Common myeloid progenitor, CD34-positive (primary cell): ENCODE data around the gene NLRP14.

Experiments
- CTCF ChIA-PET: fragments of 350-600 bp; sonication (Branson Sonifier 250); formaldehyde crosslinking; loops from one replicate; lab custom pipeline; 2021; ENCODE audit warnings: antibody characterized with exemption; lab: Charles Lee
- POLR2A ChIA-PET: fragments of 350-600 bp; sonication (Branson Sonifier 250); formaldehyde crosslinking; loops from one replicate; lab custom pipeline; 2021; ENCODE audit warnings: antibody characterized with exemption; lab: Charles Lee
- DNase-seq, 3 donors: peaks; one replicate each; pipeline versions ENCODE4 v3.0.0 to v3.0.0-alpha.2; 2013
- H3K27ac ChIP-seq, 2 experiments: 1 replicate in 1 of 2; 2 replicates in 1 of 2; pipeline ENCODE4 v1.7.0; 2013; ENCODE audit warnings: inconsistent platforms in 2 of 2, low read length in 2 of 2, mild to moderate bottlenecking in 2 of 2, low read depth in 1 of 2, moderate library complexity in 1 of 2; ENCODE audit not compliant: severe bottlenecking in 2 of 2, insufficient read depth in 1 of 2, poor library complexity in 1 of 2
- H3K27me3 ChIP-seq, 5 experiments: replicated peaks in 2 of 5; 1 replicate in 3 of 5; 2 replicates in 2 of 5; pipeline versions ENCODE4 v1.6.1 to v1.7.0; 2013; ENCODE audit warnings: low read length in 4 of 5, mild to moderate bottlenecking in 2 of 5, moderate library complexity in 2 of 5, inconsistent platforms in 1 of 5; ENCODE audit not compliant: insufficient read depth in 5 of 5, control insufficient read depth in 4 of 5
- H3K36me3 ChIP-seq, 4 experiments: 1 replicate in 2 of 4; 2 replicates in 2 of 4; pipeline versions ENCODE4 v1.6.1 to v1.7.0; 2013; ENCODE audit warnings: low read length in 3 of 4, control low read depth in 1 of 4, mild to moderate bottlenecking in 1 of 4; ENCODE audit not compliant: control insufficient read depth in 4 of 4, insufficient read depth in 4 of 4
- H3K4me1 ChIP-seq, 4 experiments: 1 replicate in 3 of 4; 2 replicates in 1 of 4; pipeline versions ENCODE4 v1.6.1 to v1.7.1; 2013; ENCODE audit warnings: low read length in 3 of 4, mild to moderate bottlenecking in 3 of 4, control low read depth in 1 of 4, inconsistent platforms in 1 of 4, moderate library complexity in 1 of 4; ENCODE audit not compliant: control insufficient read depth in 4 of 4, insufficient read depth in 4 of 4; ENCODE audit errors: control extremely low read depth in 1 of 4
- H3K4me3 ChIP-seq, 7 experiments: 1 replicate in 4 of 7; 2 replicates in 3 of 7; pipeline versions ENCODE4 v1.5.1 to v1.7.0; 2013; ENCODE audit warnings: mild to moderate bottlenecking in 7 of 7, low read length in 6 of 7, moderate library complexity in 6 of 7, inconsistent platforms in 2 of 7, low read depth in 2 of 7, control low read depth in 1 of 7; ENCODE audit not compliant: insufficient read depth in 4 of 7, control insufficient read depth in 1 of 7; ENCODE audit errors: extremely low read depth in 1 of 7
- H3K9me3 ChIP-seq, 5 experiments: 1 replicate in 4 of 5; 2 replicates in 1 of 5; pipeline versions ENCODE4 v1.6.1 to v1.7.1; 2013; ENCODE audit warnings: low read length in 4 of 5, mild to moderate bottlenecking in 2 of 5, inconsistent platforms in 1 of 5, low read depth in 1 of 5, moderate library complexity in 1 of 5; ENCODE audit not compliant: control insufficient read depth in 4 of 5, insufficient read depth in 2 of 5; ENCODE audit errors: control extremely low read depth in 1 of 5
- WGBS: methylation state at CpG from one replicate; pipeline ENCODE4 v1.1.5; 2013; ENCODE audit not compliant: insufficient coverage; 5-methylcytosine and 5-hydroxymethylcytosine counted together

Gene NLRP14

GRCh38 chr11:7079545-7080135 is 59.4 kb downstream of the NLRP14 start:
- no peaks in the 10 kb centered on the region for H3K36me3 ChIP-seq
- 94% methylated on average over 6 of the region's 7 CpGs for WGBS
- ChIA-PET POLR2A (no interaction called here), CTCF (no interaction called here)
- H3K4me3 ChIP-seq: no peak overlapping the region
- H3K9me3 ChIP-seq: peaks cover 0 to 16% (median 0%) of the 10 kb centered on the region in 5 experiments
- H3K4me1 ChIP-seq: no peaks in the 10 kb centered on the region
- DNase-seq: no peak
- no peak overlapping the region for H3K27ac ChIP-seq
- no peaks in the 10 kb centered on the region for H3K27me3 ChIP-seq

DNA sequence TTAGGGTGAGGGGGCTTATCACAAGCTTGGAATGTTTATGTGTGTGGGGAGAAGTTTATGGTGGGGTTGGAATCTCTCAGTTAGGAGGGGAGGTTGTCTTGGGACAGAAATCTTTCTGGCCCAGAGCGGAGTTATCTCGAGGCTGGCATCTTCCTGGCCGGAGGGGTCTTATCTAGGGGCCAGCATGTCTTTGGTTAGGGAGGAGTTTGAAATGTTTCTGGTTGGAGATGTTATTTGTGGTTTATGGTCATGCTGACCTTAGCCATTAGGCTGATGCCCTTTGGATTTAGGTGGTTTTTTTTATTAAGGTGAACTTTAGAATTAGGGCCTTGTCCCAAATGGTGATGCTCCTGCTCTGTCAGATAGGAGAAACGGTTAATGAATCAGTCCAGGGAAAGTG is 60.6 kb downstream of the NLRP14 start:
- 86% methylated on average over 4 of the region's 4 CpGs for WGBS
- ChIA-PET POLR2A (no interaction called here), CTCF (no interaction called here)
- Histone ChIP-seq H3K27me3 (no peaks in the 10 kb centered on the region), H3K27ac (no peak overlapping the region), H3K36me3 (no peaks in the 10 kb centered on the region), H3K4me3 (no peak overlapping the region), H3K9me3 (peaks cover 0 to 16% (median 0%) of the 10 kb centered on the region in 5 experiments), H3K4me1 (no peaks in the 10 kb centered on the region)
- no peak for DNase-seq

DNA sequence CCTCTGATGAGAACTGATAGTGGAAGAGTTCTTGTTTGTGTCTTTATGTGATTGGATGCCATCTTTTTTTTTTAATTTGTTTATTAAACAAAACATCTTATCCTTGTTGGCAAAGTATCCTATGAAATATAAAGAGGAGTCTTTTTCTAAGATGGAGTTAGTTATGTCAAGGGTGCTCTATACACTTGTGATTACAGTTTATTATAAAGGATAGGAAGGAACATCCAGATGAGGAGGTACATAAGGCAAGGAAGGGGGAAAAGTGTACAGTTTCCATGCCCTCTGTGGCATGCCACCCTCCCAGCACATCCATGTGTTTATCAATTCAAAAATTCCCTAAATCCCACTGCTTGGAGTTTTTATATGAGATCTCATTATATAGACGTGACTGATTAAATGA is 61.2 kb downstream of the NLRP14 start:
- WGBS: no CpG with 5 or more reads among the region's 1 CpG
- Histone ChIP-seq H3K36me3 (no peaks in the 10 kb centered on the region), H3K27ac (no peak overlapping the region), H3K9me3 (peaks cover 0 to 16% (median 0%) of the 10 kb centered on the region in 5 experiments), H3K4me3 (no peak overlapping the region), H3K4me1 (no peaks in the 10 kb centered on the region), H3K27me3 (no peaks in the 10 kb centered on the region)
- POLR2A ChIA-PET: no interaction called here
- no peak for DNase-seq
- CTCF ChIA-PET: no interaction called here

DNA sequence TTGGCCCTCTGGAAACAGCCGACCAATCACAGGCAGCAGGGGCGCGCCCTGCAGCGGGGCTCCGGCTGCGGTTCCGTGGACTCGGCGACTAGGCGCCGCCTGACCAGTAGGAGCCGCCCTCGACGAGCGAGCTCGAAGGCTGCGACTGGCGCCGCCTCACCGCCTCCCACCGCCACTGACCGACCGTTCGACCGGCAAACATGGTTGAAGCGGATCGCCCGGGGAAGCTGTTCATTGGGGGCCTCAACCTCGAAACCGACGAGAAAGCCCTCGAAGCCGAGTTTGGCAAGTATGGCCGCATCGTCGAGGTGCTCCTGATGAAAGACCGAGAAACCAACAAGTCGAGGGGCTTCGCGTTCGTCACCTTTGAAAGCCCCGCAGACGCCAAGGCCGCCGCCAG is 68.6 kb downstream of the NLRP14 start, which contains the start of gene RBMXL2:
Gene RBMXL2, plus strand, starts transcription at position 78 of the 400 bp plus-strand sequence. Its CDS starts 123 bp downstream, at position 201.
- Histone ChIP-seq H3K27me3 (peaks cover 0 to 42% (median 7%) of the 10 kb centered on the region in 5 experiments), H3K4me3 (no peak within 1 kb of the TSS), H3K36me3 (no peaks in the 10 kb centered on the region), H3K9me3 (peaks cover 0 to 14% (median 0%) of the 10 kb centered on the region in 5 experiments), H3K4me1 (no peaks in the 10 kb centered on the region), H3K27ac (no peak within 1 kb of the TSS)
- no peak for DNase-seq
- ChIA-PET CTCF (no interaction called here), POLR2A (no interaction called here)
- WGBS: 58% methylated on average over 41 of the region's 45 CpGs

DNA sequence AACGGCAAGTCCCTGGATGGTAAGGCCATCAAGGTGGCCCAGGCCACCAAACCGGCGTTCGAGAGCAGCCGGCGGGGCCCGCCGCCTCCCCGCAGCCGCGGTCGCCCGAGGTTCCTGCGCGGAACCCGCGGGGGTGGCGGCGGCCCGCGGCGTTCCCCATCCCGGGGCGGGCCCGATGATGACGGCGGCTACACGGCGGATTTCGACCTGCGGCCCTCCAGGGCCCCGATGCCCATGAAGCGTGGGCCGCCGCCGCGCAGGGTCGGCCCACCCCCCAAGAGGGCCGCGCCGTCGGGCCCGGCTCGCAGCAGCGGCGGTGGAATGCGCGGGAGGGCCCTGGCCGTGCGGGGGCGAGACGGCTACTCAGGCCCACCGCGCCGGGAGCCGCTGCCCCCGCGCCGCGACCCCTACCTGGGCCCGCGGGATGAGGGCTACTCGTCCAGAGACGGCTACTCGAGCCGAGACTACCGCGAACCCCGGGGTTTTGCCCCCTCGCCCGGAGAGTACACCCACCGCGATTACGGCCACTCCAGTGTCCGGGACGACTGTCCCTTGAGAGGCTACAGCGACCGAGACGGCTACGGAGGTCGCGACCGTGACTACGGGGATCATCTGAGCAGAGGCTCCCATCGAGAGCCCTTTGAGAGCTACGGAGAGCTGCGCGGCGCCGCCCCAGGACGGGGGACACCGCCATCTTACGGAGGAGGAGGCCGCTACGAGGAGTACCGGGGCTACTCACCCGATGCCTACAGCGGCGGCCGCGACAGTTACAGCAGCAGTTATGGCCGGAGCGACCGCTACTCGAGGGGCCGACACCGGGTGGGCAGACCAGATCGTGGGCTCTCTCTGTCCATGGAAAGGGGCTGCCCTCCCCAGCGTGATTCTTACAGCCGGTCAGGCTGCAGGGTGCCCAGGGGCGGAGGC is 69.3 kb downstream of the NLRP14 start:
- Histone ChIP-seq H3K9me3 (peaks cover 0 to 14% (median 0%) of the 10 kb centered on the region in 5 experiments), H3K4me1 (no peaks in the 10 kb centered on the region), H3K27ac (no peak overlapping the region), H3K4me3 (no peak overlapping the region), H3K27me3 (peaks cover 0 to 42% (median 7%) of the 10 kb centered on the region in 5 experiments), H3K36me3 (no peaks in the 10 kb centered on the region)
- 75% methylated on average over 98 of the region's 111 CpGs for WGBS
- DNase-seq: no peak
- POLR2A ChIA-PET: no interaction called here
- CTCF ChIA-PET: no interaction called here

DNA sequence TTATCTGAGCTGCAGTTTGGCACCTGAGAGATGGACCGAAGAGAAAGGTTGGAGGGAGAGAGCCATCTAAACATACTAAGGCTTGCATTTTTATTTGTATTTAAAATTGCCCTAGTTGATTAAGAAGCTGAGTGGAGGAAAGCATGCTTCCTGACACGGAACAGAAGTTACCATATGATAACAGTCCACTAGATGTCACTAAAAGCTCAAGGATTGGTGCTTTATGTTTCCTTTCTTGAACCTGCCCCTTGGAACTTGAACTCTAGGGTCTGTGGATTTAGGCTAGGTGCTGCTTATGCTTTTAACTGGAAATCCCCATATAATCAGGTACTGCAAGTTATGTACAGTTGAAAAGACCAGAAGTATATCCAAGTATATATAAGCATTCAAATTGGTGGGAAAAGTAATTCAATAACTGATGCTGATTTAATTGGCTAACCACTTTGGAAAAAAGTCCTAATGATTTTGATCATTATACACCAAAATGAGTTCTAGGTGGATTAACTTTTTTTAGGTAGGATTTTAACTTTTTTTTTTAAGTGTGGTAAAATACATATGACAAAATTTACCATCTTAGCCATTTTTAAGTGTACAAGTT is 78.1 kb downstream of the NLRP14 start:
- Histone ChIP-seq H3K36me3 (no peaks in the 10 kb centered on the region), H3K27me3 (peaks cover 0 to 23% (median 9%) of the 10 kb centered on the region in 5 experiments), H3K9me3 (no peaks in the 10 kb centered on the region), H3K4me3 (no peak overlapping the region), H3K4me1 (no peaks in the 10 kb centered on the region), H3K27ac (no peak overlapping the region)
- no CpG with 5 or more reads among the region's 2 CpGs for WGBS
- CTCF ChIA-PET: interaction anchor here (0.8 to 2.2 kb wide), 14 partner anchors 10 to 888 kb away, joined by 3 to 8 read pairs (median 4); no protein-coding TSS in a partner anchor
- peak; percentile 65 to 77 (median 77) for DNase-seq
- POLR2A ChIA-PET: no interaction called here
